ENCODE measurements around the gene SIPA1.

SIPA1 gene

DNA sequence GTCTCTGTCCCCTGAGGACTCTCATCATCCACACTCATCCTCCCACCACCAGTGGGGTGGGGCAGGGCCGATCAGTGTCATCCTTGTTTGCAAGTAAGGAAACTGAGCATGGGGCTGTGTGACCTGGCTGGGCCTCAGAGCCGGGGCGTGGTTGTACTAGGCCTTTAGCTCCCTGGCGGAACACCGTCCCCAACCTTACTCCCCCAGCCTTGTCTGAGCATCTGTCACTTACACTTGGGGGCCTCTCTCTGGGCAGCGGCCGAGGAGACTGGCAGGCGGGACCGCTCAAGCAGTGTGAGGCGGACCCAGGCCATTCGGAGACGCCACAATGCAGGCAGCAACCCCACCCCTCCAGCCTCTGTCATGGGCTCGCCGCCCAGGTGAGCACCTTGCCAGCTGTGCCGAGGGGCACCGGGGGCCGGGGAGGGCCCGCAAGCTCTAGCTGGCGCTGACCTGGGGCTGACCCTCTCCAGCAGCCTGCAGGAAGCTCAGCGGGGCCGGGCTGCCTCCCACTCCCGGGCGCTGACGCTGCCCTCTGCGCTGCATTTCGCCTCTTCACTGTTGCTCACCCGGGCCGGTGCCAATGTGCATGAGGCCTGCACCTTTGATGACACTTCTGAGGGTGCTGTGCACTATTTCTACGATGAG lies 18.5 kb upstream of the SIPA1 start:
- no peak overlapping the region for H3K4me3 ChIP-seq (ENCODE audit: low read depth, low read length)
- TF ChIP-seq, protein P1, sequence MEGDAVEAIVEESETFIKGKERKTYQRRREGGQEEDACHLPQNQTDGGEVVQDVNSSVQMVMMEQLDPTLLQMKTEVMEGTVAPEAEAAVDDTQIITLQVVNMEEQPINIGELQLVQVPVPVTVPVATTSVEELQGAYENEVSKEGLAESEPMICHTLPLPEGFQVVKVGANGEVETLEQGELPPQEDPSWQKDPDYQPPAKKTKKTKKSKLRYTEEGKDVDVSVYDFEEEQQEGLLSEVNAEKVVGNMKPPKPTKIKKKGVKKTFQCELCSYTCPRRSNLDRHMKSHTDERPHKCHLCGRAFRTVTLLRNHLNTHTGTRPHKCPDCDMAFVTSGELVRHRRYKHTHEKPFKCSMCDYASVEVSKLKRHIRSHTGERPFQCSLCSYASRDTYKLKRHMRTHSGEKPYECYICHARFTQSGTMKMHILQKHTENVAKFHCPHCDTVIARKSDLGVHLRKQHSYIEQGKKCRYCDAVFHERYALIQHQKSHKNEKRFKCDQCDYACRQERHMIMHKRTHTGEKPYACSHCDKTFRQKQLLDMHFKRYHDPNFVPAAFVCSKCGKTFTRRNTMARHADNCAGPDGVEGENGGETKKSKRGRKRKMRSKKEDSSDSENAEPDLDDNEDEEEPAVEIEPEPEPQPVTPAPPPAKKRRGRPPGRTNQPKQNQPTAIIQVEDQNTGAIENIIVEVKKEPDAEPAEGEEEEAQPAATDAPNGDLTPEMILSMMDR (IDR thresholded peaks at IDR 0.05; ENCODE audit: low read depth, low read length), result no peak

DNA sequence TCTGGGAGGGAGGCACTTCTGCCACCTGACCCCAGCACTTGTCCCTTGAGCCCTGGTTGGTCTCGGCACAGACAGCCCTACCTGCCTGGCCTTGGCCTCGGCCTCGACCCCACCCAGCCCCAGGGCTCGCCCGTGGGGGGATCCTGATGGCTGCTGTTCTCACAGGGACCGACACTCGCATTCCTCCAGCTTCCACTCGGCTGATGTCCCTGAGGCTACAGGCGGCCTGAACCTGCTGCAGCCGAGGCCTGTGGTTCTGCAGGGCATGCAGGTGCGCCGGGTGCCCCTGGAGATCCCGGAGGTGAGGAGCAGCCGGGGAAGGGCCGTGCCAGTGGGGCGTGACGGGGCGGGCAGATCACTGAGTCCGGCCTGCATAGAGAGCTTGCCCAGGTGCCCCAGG lies 17.2 kb upstream of the SIPA1 start:
- no peak overlapping the region for H3K4me3 ChIP-seq (ENCODE audit: low read depth, low read length)

DNA sequence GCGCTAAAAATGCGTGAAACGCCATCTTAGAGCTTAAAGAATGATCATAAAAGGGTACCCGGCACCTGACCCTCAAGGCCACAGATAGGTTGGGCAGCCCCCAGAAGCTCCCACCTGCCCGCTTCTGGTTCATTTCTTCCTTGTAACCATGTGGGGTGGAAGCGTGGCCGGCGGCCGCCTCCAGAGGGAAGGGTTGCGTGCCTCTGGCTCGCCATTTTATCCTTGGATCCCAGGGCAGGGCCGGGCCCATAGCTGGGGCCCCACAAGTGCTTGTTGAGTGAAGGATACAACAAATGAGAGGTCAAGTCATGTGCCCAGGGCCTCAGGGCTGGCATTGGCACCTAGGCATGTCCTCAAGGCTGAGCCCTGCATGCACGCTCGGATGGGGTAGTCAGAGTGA lies 16.4 kb upstream of the SIPA1 start:
- H3K4me3 ChIP-seq (ENCODE audit: low read depth, low read length), result no peak overlapping the region
- TF ChIP-seq, protein P1 (IDR thresholded peaks at IDR 0.05; ENCODE audit: low read depth, low read length), result no peak

More for the DNA sequence above, 17.2 kb upstream of the SIPA1 start:
- TF ChIP-seq, protein P1 (IDR thresholded peaks at IDR 0.05; ENCODE audit: low read depth, low read length), result no peak

DNA sequence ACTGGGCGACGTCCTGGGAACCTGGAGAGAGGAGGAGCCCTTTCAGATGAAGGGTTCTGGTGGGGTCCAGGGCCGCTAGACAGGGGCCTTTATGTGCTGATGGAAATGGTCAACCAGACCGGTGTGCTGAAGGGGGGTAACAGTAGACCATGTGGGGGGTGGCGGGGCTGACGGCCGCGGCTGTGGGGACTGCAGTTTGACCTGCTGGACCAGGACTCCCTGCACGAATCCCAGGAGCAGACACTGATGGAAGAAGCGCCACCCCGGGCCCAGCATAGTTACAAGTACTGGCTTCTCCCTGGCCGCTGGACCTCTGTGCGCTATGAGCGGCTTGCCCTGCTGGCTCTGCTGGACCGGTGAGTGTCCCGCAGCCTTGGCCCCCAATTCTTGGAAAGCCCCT lies 15.9 kb upstream of the SIPA1 start:
- H3K4me3 ChIP-seq (ENCODE audit: low read depth, low read length), result no peak overlapping the region
- TF ChIP-seq, protein P1 (IDR thresholded peaks at IDR 0.05; ENCODE audit: low read depth, low read length), result no peak

DNA sequence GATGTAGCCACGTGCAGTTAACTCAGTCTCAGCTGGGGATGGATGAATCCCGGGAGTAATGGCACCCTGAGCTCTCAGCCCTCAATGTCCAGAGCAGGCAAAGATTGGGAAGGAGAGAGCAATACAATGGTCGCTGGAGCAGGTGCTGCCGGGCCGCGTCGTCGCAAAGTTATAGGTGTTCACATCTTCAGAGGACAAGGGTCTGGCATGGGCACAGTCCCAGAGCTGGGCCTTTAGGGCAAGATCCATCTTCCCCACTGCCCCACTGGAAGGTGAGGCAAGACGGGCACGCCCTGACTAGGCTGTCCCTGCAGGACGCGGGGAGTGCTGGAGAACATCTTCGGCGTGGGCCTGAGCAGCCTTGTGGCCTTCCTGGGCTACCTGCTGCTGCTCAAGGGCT lies 14.7 kb upstream of the SIPA1 start:
- TF ChIP-seq, protein P1 (IDR thresholded peaks at IDR 0.05; ENCODE audit: low read depth, low read length), result no peak
- H3K4me3 ChIP-seq (ENCODE audit: low read depth, low read length), result no peak overlapping the region

DNA sequence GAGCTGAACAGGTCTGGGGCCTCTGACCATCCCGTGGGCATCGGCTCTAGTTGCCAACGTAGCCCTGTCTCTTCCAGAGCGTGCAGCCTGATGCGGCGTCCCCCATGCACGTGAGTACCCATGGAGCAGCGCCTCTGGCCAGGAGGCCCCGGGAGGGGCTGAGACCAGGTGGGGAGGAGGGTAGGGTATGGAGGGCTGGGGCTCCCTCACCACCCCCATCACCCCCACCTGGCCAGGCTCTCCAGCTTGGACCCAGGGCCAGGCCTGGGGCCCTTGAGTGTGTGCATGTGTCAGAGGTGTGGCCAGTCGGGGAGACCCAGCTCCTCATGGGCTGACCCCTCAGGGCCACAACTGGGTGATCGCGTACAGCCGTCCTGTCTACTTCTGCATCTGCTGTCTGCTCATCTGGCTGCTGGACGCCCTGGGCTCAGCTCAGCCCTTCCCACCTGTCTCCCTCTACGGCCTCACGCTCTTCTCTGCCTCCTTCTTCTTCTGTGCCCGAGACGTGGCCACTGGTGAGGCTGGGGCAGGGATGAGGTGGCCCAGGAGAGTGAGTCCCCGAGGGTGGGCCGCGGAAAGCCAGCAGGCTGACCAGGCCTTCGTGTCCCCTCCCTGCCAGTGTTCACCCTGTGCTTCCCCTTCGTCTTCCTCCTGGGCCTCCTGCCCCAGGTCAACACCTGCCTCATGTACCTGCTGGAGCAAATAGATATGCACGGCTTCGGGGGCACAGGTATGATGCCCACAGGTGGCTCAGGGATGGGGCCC lies 13.9 kb upstream of the SIPA1 start:
- no peak overlapping the region for H3K4me3 ChIP-seq (ENCODE audit: low read depth, low read length)
- TF ChIP-seq, protein P1 (IDR thresholded peaks at IDR 0.05; ENCODE audit: low read depth, low read length), result no peak

DNA sequence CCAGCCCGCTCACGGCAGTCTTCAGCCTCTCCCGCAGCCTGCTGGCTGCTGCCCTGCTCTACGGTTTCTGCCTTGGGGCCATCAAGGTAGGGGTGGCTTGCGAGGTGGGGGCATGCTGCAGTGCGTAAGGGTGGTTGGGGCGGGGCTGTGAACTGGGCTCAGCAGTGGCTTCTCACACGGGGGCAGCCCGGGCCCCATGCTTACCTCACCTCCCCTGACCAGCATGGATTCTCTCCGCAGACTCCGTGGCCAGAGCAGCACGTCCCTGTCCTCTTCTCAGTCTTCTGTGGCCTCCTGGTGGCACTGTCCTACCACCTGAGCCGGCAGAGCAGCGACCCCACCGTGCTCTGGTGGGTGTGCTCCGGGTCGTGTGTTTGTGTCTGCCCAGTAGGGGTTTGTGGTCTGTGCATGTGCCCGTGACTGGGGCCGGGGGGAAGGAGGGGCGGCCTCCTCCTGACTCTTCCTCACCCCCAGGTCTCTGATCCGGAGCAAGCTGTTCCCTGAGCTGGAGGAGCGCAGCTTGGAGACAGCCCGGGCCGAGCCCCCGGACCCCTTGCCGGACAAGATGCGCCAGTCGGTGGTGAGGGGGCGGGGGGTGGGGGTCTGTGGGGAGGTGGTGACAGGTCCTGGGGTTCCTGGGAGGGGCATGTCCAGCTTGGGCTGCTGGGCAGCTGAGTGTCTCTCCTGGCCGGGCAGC lies 12.8 kb upstream of the SIPA1 start:
- H3K4me3 ChIP-seq (ENCODE audit: low read depth, low read length), result no peak overlapping the region
- TF ChIP-seq, protein P1 (IDR thresholded peaks at IDR 0.05; ENCODE audit: low read depth, low read length), result no peak

All from WI38 (cell line).